NCI-H2029 (cell line): ENCODE data around the gene VSIG10L.
A peak's percentile ranks its signal among the peaks of the same experiment; 100 is the strongest.

ENCODE experiments used
- DNase-seq: peaks from one replicate; lab custom pipeline; 2025; lab: John Stamatoyannopoulos, UW

VSIG10L gene

DNA sequence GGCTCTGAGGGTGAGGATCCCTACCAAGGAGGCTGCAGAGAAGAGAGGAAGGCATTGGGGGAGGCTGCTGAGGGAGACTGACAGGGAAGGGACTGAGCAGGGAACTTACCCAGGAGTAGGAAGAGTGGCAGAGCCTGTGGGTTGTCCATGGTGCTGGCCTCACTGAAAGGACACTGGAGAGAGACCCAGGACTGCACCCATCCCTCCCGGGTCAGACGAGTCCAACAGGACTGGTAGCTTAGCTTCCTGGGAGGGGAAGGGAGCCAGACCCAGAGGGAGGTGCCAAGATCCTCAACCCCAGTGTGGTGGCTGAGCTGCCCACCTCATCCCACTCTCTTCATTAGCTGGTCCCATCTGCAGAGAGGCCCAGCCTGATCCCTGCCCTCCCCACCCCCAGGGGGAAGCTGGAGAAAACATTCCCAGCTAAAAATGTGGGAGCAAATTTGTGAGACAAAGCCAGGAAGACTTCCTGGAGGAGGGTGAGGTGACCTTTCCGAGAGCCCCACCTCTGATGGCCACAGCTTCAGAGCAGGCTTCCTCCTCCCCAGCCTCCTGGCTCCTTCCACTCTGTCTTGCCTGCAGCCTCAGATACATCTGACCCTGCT, at the start of gene VSIG10L:
TSS of gene VSIG10L (minus strand) at position 164 of the 605 bp plus-strand sequence. CDS start at position 149, 15 bp downstream.
- no peak for DNase-seq

DNA sequence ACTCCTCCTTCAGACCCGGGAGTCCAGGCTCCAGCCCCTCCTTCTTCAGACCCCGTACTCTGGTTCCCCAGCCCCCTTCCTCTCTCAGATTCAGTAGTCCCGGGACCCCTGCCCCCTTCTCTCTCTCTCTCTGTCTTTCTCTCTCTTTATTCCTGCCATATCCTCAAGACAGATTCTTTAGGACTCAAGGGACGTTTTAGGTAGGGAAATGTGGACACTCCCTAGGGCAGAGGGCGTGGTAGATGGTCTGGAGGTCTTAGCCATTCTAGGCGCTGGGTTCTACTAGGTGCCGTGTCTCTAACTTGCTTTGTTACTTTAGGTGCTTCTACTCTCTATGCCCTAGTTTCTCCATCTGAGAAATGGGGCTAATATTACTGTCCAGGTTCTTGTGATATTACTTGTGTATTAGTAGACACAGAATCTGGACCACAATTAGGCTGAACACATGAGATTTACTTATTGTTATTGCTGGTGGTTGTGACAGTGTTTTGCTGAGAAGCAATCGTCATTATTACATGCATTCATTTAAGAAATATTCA, 49.2 kb upstream of the VSIG10L start:
- no peak for DNase-seq

DNA sequence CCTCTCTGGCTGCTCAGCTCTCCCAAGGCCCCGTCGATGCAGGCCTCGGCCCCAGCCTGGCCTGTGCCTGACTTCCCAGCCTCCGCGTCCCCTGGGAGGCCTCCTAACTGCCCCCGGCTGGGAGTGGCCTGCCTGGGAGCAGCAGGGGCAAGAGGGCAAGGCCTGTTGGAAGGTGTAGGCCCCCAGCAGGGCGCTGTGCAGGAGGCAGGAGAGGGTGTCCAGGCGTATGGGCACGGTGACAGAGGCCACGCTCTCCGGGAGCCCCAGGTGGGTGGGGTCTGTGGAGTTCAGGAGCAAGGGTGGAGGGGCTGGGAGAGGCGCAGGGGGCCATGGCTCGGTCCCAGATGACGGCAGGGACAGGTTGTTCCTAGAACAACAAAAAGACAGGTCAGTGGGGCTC, 47.2 kb upstream of the VSIG10L start:
- no peak for DNase-seq

DNA sequence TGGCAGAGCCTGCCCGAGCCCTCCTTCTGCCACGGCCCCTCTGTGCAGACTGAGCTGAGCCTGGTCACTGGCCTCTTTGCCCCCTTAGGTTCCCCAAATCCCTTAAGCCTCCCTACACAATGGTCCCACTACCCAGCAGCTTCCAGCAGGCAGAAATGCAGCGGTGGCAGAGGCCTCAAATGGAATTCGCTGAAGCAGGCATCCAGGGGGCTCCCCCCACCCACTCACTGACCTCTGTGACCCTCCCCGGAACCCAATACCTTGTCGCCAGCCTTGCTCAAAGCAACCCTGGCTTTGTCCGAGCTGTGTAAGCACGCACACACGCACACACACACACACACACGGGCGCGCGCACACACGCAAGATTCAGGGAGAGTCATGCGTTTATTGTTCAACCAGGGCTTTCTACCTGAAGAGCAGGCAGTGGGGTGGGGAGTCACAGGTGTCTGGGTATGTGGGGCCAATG, 46.0 kb upstream of the VSIG10L start, which contains the start of gene LIM2:
TSS of gene LIM2 (minus strand) at position 51 of the 466 bp plus-strand sequence. CDS start 531 bp downstream, outside the sequence.
- no peak for DNase-seq

DNA sequence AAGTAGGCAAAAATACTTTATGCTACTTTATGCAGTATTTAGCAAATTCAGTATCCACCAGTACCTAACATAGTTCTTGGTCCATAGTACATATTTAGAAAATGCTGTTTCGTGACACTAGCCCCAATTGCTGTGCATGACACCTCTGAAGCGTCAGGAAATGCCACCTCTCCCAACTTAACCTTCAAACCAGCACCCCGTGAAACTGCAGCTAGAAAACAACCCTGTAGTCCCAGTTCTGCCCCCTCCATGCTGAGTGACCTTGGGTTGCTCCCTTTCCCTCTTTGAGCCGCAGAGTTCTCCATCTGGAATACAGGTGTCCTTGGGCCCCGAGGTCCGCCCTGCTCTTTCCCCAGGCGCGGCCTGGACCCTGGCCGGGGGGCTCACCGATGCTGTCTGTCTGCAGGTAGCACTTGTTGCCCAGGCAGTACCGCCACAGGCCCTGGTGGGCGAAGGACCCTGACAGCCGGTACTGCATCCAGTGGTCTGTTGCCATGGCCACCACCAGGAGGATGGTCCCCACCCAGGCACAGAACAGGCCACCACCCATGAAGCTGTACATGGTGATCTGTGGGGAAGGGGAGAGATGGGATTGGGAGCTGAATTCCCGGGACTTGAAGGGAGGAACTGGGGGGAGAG, 45.1 kb upstream of the VSIG10L start:
- DNase-seq, result no peak

DNA sequence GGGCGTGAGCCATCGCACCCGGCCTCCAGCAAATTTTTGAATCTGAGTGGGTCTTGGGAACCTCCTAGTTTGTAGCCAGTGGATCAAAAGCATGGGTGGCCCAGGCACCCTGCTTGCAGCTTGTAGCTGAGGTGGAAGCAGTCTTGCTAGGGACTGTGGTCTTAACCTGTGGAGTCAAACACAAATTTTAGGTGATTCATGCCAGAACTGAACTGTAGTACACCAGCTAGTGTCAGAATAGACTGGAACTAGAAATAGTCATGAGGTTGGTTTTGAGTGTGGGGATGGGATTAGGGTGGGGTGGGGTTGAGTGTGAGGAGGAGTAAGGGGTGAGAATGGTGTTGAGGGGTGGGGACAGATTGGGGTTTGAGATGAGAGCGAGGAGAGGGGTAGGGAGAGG, 40.1 kb upstream of the VSIG10L start:
- DNase-seq, result no peak

DNA sequence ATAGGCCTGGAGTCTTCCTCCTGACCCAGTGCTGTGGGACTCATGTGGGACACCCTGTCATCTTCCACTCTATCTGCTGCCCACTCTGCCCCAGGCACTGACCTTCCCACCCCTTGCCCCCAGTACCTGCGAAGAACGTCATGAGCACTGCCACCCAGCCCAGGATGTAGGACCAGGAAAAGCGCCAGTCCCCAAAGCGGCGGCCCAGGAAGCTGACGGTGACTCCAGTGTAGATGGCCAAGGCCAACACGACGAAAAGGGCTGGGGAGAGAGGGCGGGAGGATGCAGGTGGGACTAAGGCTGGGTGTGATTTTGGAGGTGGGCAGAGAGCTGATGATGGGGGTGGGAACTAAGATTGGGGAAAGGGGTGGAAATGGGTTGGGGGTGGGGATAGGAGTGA, 38.4 kb upstream of the VSIG10L start:
- DNase-seq, result no peak

DNA sequence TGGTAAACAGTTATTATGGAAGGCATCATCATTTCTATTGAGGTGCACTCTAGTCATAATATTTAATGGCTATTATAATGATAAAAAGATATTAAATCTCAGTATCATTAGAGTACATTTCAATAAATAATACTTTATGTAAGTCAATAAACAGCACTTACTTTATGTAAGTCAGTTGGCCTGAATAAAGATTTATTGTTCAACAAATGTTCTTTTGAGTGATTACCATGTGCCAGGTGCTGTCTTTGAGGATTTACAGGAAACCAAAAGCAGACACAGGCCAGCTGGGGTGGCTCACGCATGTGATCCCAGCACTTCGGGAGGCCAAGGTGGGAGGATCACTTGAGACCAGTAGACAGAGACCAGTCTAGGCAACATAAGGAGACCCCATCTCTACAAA, 35.5 kb upstream of the VSIG10L start:
- DNase-seq, result no peak

DNA sequence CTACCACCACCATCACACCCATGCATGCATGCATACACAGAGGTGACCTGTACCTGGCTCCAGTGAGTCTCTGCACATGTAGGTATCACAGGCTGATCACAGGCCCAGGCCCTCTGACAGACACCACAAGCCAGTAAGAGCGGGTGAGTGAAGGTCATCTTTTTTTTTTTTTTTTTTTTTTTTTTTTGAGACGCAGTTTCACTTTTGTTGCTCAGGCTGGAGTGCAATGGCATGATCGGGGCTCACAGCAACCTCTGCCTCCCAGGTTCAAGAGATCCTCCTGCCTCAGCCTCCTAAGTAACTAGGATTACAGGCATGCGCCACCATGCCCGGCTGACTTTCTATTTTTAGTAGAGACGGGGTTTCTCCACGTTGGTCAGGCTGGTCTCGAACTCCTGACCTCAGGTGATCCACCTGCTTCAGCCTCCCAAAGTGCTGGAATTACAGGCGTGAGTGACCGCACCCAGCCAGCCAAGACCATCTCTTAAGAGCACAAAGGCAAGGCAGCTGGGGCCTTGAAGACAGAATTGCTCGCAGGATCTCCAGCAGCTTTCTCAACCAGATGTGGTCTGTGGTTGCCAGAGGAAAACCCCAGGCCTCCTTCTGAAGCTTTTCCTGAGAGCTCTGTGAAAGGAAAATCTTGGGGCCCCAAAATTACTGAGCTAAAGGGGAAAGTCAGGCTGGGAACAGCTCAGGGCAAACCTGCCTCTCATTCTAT, 33.7 kb upstream of the VSIG10L start:
- no peak for DNase-seq

DNA sequence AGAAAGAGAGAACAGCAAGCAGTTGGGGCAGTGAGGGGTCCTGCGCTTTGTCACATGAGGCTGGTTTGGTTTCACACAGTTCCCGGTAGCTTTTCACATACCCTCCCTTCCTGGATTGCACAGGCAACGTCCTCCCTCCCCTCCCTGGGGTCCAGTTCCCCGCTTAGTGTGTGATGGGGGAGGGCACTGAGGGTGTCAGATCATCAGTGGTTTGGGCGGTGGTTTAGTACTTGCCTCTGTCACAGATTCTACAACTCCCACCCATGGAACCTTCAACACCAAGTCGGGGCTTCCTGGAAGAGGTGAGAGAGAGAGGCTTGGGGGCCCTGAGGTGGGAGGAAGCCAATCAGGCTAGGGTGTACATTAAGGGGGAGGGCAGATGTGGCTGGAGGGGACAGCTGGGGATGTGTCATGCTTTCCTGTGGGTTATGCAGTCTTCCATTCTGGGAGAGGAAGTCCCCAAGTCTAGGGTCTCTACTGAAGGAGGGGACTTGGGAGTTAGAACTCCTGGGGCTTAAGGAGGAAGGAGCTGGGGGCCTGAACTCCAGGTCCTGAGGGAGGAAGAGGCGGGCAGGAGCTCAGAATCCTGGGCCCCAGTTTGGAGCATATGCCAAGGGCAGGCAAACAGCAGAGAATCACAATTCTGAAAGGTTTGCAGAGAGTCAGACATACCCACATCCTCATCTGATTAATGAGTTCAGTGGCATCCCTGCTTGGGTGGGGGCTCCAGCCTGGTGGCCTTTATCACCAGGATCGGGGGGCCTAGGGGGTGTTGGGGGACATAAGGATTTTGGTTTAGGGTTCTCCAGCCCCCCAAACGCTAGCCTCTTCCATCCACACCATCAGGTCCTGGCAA, 30.9 kb upstream of the VSIG10L start, which contains the start of gene NKG7:
TSS of gene NKG7 (minus strand) at position 6 of the 856 bp plus-strand sequence. CDS start 119 bp downstream, outside the sequence.
- DNase-seq, result no peak

DNA sequence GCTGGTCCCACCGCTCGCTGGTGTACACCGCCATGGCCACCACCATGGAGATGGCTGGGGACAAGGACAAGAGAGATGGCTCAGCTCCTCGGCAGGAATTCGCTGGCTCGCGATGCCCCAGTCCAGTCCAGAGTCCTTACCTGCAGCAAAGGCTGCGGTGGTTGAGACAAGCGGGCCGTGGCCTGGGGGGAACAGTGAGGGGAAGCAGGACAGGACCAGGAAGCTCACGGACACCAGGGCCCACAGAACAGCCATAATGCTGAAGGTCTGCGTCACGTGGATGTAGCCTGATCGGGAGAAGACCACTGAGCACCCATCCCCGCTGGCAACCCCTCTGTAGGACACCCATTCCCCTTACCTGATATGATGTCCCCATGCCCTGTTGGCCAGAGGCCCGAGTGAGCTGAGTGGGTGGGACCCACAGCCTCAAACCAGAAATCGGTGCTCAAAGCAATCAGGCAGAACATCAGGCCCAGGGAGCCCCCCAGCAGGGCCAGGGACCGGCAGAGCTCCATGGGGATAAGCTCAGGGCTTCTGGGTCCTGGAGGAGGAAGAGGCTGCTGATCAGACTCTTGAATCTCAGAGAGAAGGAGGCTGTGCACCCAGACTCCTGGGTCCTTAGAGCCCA, 30.2 kb upstream of the VSIG10L start:
- DNase-seq, result no peak

DNA sequence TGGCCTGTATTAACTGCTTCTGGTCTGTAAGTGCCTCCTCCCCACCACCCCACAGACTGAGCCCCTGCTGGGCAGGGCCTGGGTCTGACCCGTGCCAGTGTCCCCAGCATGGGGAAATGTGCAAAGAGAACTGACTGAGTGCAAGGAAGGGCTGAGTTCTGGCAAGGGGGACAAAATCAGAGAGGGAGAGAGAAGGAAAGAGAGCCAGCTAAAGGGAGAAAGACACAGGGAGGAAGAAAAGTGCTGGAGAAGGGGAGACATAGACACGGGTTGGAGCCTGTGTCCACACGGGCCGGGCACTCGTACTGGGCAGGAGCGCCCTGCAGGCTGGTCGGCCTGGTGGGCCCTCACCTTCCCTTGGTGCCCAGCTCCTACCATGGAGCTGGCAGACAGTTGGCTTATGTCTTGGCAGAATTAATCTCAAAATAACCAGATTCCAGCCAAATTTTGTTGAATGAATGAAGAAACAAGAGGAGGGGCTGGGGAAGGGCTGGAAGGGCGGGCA, 29.3 kb upstream of the VSIG10L start:
- DNase-seq, result no peak

DNA sequence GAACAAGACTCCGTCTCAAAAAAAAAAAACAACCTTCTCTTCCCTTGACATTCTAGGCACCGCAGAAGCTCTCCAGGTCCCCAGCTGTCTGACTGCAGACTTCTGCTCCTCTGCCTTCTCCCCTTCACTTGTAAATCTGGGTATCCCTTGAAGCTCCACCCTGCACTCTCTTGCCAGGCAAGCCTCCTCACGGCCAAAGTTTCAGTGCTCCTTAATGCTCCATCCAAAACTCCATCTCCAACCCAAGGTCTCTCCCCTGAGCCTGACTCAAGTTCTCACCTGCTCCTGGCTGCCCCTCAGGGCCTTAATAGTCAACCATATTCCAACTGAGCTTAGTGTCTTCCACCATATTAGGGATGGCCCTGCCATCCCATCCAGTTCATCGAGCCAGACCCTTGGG, 28.3 kb upstream of the VSIG10L start:
- DNase-seq, result no peak

DNA sequence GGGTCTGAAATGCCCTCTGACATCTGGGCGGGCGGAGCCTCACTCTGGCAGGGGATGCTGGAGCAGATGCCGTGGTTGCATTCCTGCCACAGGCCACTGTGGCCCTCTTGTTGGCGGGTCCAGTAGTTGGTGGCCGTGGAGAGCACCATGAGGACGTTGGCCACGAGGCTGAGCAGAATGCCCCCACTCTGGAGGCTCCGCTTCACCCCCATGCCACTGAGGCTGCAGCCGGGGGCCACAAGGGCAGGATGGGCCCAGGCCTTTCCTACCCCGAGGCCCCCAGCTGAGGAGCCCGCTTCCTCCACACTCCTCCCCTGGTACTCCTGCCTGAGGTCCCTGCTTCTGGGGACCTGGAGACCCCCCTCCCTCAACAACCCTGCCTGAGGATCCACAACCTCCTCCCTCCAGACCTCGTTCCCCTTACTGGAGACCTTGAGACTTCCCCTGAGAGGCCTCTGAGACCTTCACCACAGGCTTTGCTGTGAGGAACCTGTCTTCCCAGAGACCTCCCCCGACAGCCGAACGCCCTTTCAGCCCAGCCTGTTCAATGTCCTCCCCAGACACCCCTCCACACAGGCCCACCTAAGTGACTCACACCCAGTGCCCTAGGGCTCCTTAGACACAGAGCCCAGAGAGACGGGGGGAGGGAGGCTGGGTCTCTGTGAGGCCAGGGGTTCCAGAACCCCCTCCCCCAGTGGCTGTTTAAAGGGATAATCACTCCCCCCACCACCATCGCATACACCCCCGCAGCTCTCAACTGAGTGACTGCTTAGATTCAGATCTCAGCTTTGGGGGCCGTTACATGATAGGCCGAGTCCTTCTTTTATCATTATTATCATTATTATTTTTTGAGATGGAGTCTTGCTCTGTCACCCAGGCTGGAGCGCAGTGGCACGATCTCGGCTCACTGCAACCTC, 26.7 kb upstream of the VSIG10L start, which contains the start of gene CLDND2:
TSS of gene CLDND2 (minus strand) at position 638 of the 917 bp plus-strand sequence. CDS start at position 212, 426 bp downstream.
- no peak for DNase-seq

DNA sequence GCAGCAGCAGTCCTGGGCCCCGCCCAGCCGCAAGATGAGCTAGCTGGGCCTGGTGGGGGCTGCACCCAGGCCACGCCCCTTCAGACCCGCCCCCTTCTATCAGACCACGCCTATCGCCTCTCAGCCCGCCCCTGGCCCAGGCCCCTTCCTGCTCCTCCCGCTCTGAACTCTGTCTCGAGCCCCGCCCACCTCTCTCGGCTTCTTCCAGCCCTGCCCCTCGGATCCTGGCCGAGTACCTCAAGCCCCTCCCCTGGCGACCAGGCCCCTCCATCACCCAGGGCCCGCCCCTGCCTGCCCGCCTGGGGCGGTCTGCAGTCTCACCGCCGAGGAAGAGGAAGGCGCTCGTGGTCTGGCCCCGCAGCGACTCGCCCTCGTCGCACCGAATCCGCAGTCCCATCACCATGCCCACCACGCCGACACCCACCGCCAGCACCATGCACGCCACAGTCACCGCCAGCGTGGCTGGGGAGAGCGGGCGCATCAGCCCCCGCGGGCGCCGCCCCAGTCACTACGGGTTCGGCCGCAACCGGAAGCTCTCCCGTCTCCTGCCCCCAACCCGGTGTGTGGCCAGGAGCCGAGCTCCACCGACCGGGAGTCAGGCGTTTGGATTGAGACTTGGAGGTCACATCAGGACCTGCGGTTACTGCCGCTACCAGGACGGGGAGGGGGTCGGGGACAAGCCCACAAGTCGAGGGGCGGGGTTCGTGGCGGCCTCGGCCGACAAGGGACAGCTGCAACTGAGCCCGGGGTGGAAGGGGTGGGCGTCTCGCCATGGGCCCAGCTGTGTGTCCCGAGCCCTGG, 25.8 kb upstream of the VSIG10L start:
- DNase-seq, result peak; percentile 91

DNA sequence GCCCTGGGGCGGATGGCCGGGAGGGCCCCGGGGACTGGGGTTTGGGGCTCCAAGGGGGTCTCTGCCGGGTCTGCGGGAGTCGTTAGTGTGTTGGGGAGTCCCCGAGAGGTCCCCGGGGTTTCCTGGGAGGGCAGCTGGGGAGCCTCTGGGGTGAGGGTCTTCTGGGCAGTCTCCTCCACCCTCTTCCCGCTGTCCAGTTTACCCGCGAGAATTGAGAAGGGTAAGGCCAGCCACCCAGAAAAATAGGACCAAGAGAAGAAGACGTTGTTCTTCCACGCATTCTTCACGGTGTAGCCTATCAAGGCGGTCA, 25.3 kb upstream of the VSIG10L start:
- no peak for DNase-seq

DNA sequence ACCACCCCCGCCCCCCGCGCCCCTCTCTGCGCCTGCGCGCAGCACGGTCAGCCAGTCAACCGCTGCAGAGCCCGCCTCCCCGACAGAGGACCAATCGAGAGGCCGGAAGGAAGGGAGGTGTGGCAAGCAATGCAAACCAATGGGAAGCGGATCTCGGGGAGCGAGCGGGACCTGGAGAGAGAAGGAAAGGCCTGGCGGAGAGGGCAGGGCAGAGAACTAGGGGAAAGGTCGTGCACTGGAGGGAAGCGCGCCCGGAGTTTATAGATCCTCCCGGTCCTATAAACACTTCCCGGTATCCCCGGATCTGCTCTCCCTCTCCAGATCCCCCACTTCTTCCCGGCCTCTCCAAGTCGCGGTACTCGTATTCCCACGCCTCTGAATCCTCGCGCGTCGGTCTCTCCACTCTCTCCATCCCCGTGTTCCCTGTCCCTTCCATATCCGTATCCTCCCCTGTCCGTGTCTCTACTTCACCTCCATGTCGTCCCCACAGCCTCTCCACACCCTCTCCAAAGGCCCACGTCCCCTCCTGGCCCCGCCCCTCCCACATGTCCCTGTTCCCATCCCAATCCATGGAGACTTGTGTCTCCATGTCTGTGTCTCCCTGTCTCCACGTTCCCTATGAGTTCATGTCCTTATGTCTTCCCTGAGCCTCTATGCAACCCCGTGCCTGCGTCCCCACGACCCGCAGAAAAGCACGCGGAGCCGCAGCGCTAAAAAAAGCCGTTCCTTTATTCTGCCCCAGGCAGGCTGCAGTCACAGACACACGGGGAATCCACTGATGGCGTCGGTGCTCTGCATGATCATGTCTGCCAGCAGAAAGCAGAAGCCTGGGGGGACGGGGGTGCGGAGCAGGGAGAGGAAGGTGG, 24.7 kb upstream of the VSIG10L start:
- peak; percentile 93 for DNase-seq

DNA sequence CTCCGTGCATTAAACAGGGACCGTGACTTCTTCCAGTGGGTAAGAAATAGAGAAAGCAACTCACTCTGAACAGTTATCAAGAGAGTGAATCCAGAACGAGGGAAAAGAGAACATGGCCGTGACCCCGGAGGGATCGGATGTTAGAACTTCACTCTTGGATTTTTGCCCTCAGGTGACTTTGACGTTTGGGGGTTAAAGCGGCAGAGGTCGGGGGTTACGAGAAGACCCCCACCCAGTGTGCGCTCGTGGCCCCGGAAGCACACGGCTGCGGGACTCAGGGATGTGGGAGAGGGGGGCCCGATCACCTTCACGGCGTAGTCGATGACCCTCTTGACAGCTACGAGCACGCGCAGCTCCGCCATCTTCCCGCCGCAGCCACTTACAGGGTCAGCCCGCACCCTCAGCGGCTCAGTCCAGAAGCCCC, 24.0 kb upstream of the VSIG10L start, which contains the start of gene ETFB:
TSS of gene ETFB (minus strand) at position 424 of the 424 bp plus-strand sequence. CDS start at position 362, 62 bp downstream.
- no peak for DNase-seq
